ENCODE data around the gene GRK5. TPM values are rescaled to one million over a fixed set of nuclear protein-coding genes. Genes with fewer than 3 reads are reported as not detected.
A peak's percentile ranks its signal among the peaks of the same experiment; 100 is the strongest.

Gene GRK5
- total RNA-seq, 4 donors from 2014 or later, result 6.0 to 111 (median 9.5) TPM

- TF ChIP-seq POLR2A (IDR thresholded peaks at IDR 0.05) (no peak), POLR2AphosphoS5 (IDR thresholded peaks at IDR 0.05) (no peak), EP300 (IDR thresholded peaks at IDR 0.05; ENCODE audit: low read depth) (no peak), CTCF (IDR thresholded peaks at IDR 0.05) (no peak)
- H3K4me1 ChIP-seq, result peaks cover 25 to 53% (median 31%) of the 10 kb centered on the region in 4 donors
- no peak for DNase-seq
- H3K4me3 ChIP-seq, result no peak overlapping the region
- H3K9me3 ChIP-seq, result no peaks in the 10 kb centered on the region
- intact Hi-C loops (cut with DNase I; ENCODE audit: low total_unique reads), result no loop called here
- H3K27ac ChIP-seq, result peak overlapping the region; percentile 73 to 76 (median 74)
- in situ Hi-C loops (cut with MboI; ENCODE audit: low pct_ligation_motif_present in 1 of 4, low pct_unique_long_range_greater_than_20kb in 1 of 4, low sequenced_read_pairs in 3 of 4), result no loop called here
- no peaks in the 10 kb centered on the region for H3K27me3 ChIP-seq
- H3K36me3 ChIP-seq, result no peaks in the 10 kb centered on the region
- 83 to 95% methylated on average over 2 to 4 of the region's 4 CpGs for WGBS, 2 donors (ENCODE audit: low coverage in 1 of 2)
Measured at GRCh38 chr10:119248681-119249080, 41.3 kb downstream of the GRK5 start.

- Histone ChIP-seq H3K36me3 (no peaks in the 10 kb centered on the region), H3K4me3 (no peak overlapping the region), H3K4me1 (peaks cover 33 to 73% (median 40%) of the 10 kb centered on the region in 4 donors), H3K27ac (peak overlapping the region; percentile 83 to 86 (median 85)), H3K9me3 (no peaks in the 10 kb centered on the region), H3K27me3 (no peaks in the 10 kb centered on the region)
- 53 to 62% methylated on average over 7 to 10 of the region's 10 CpGs for WGBS, 2 donors (ENCODE audit: low coverage in 1 of 2)
- intact Hi-C loops (cut with DNase I; ENCODE audit: low total_unique reads) (loop anchor here (5.0 kb wide), 1 partner anchor 38 kb away; no protein-coding TSS in a partner anchor), in situ Hi-C loops (cut with MboI; ENCODE audit: low pct_ligation_motif_present in 1 of 4, low pct_unique_long_range_greater_than_20kb in 1 of 4, low sequenced_read_pairs in 3 of 4) (no loop called here)
- no peak for TF ChIP-seq EP300 (IDR thresholded peaks at IDR 0.05; ENCODE audit: low read depth)
- no peak for DNase-seq
Measured at GRCh38 chr10:119250641-119251314, 43.4 kb downstream of the GRK5 start.

GRCh38 chr10:119251315-119251708 lies 43.9 kb downstream of the GRK5 start:
- TF ChIP-seq POLR2AphosphoS5 (IDR thresholded peaks at IDR 0.05) (peak; percentile 48 to 82 (median 53)), CTCF (IDR thresholded peaks at IDR 0.05) (no peak)
- intact Hi-C loops (cut with DNase I; ENCODE audit: low total_unique reads) (loop anchor here (5.0 kb wide), 1 partner anchor 39 kb away; no protein-coding TSS in a partner anchor), in situ Hi-C loops (cut with MboI; ENCODE audit: low pct_ligation_motif_present in 1 of 4, low pct_unique_long_range_greater_than_20kb in 1 of 4, low sequenced_read_pairs in 3 of 4) (no loop called here)
- Histone ChIP-seq H3K4me1 (peaks cover 32 to 73% (median 40%) of the 10 kb centered on the region in 4 donors), H3K27me3 (no peaks in the 10 kb centered on the region), H3K36me3 (no peaks in the 10 kb centered on the region), H3K27ac (peak overlapping the region; percentile 83 to 86 (median 85)), H3K4me3 (no peak overlapping the region), H3K9me3 (no peaks in the 10 kb centered on the region)
- 58 to 64% methylated on average over 7 of the region's 7 CpGs for WGBS, 2 donors (ENCODE audit: low coverage in 1 of 2)
- DNase-seq, result no peak

- H3K27ac ChIP-seq, result peak overlapping the region; percentile 83 to 86 (median 85)
- H3K4me3 ChIP-seq, result no peak overlapping the region
- no peak for DNase-seq
- peaks cover 26 to 67% (median 35%) of the 10 kb centered on the region in 4 donors for H3K4me1 ChIP-seq
- H3K9me3 ChIP-seq, result no peaks in the 10 kb centered on the region
- in situ Hi-C loops (cut with MboI; ENCODE audit: low pct_ligation_motif_present in 1 of 4, low pct_unique_long_range_greater_than_20kb in 1 of 4, low sequenced_read_pairs in 3 of 4), result no loop called here
- TF ChIP-seq CTCF (IDR thresholded peaks at IDR 0.05) (peak in 1 of 5 experiments; percentile 36), POLR2A (IDR thresholded peaks at IDR 0.05) (no peak), POLR2AphosphoS5 (IDR thresholded peaks at IDR 0.05) (no peak)
- H3K36me3 ChIP-seq, result no peaks in the 10 kb centered on the region
- no peaks in the 10 kb centered on the region for H3K27me3 ChIP-seq
- intact Hi-C loops (cut with DNase I; ENCODE audit: low total_unique reads), result loop anchor here (5.0 kb wide), 1 partner anchor 40 kb away; no protein-coding TSS in a partner anchor
- 85% methylated on average over 8 of the region's 8 CpGs; no CpG with 5 or more reads in 1 of the 2 donors for WGBS, 2 donors (ENCODE audit: low coverage in 1 of 2)
Measured at GRCh38 chr10:119252051-119252465, 44.7 kb downstream of the GRK5 start.
